Esophagus squamous epithelium (tissue), 4 donors: ENCODE results near the gene GTPBP3.

Experiments used
- CTCF ChIP-seq, 6 experiments: fragments of 450-650 bp in 4 of 6; fragments of 200-600 bp in 2 of 6; sonication (generic) in 2 of 6; IDR thresholded peaks; one replicate each; pipeline ENCODE4 v1.5.1; 2016 to 2019; ENCODE audit warnings: antibody characterized with exemption in 6 of 6, mild to moderate bottlenecking in 4 of 6, moderate library complexity in 4 of 6
- POLR2A ChIP-seq, 4 donors: fragments of 450-650 bp; IDR thresholded peaks; one replicate each; pipeline ENCODE4 v1.6.1; 2017; ENCODE audit warnings: antibody characterized with exemption in 4 of 4, mild to moderate bottlenecking in 4 of 4, moderate library complexity in 3 of 4

GRCh38 chr19:17339088-17339741 lies 1.9 kb downstream of the GTPBP3 start:
- TF ChIP-seq POLR2A (IDR thresholded peaks at IDR 0.05) (no peak), CTCF (IDR thresholded peaks at IDR 0.05) (no peak)
